A673 (cell line): ENCODE data around the gene FOXF2. TPM values are rescaled to one million over a fixed set of nuclear protein-coding genes. Genes with fewer than 3 reads are reported as not detected.

Experiments used
- BruUV-seq: library from RNA; stranded (reverse); fragments of 400-500 nt; replicated peaks from 2 replicates; lab custom pipeline; 2021; lab: Mats Ljungman, UMichigan
- CTCF ChIA-PET: fragments of 300-600 bp; sonication (Branson Sonifier 250); formaldehyde crosslinking; loops from one replicate; lab custom pipeline; 2022; ENCODE audit warnings: antibody characterized with exemption; lab: Charles Lee
- POLR2A ChIA-PET: fragments of 300-600 bp; sonication (Branson Sonifier 250); formaldehyde crosslinking; loops from one replicate; lab custom pipeline; 2022; ENCODE audit warnings: antibody characterized with exemption; ENCODE audit not compliant: low non-redundant PET; lab: Charles Lee
- DNase-seq: peaks from one replicate; pipeline ENCODE4 v3.0.0-alpha.2; 2015; ENCODE audit warnings: low spot score
- H3K27ac ChIP-seq: fragments of 200-600 bp; sonication (generic); 2 replicates; pipeline ENCODE4 v1.5.1; 2016; ENCODE audit warnings: mixed run types, low read depth, mild to moderate bottlenecking, mixed read lengths, antibody characterized with exemption, low read length; ENCODE audit not compliant: poor library complexity, severe bottlenecking
- H3K27me3 ChIP-seq: fragments of 200-600 bp; sonication (generic); replicated peaks from 2 replicates; pipeline ENCODE4 v1.6.1; 2017; ENCODE audit warnings: mixed run types, low read depth, mild to moderate bottlenecking, mixed read lengths, antibody characterized with exemption, low read length; ENCODE audit not compliant: insufficient read depth, poor library complexity
- H3K36me3 ChIP-seq: fragments of 200-600 bp; sonication (generic); 2 replicates; pipeline ENCODE4 v1.6.1; 2016; ENCODE audit warnings: mixed run types, mild to moderate bottlenecking, mixed read lengths, antibody characterized with exemption, low read length; ENCODE audit not compliant: insufficient read depth, poor library complexity, severe bottlenecking
- H3K4me1 ChIP-seq: fragments of 200-600 bp; sonication (generic); 2 replicates; pipeline ENCODE4 v1.6.1; 2017; ENCODE audit warnings: mixed run types, mild to moderate bottlenecking, mixed read lengths, antibody characterized with exemption, low read length; ENCODE audit not compliant: insufficient read depth, poor library complexity, severe bottlenecking
- H3K4me3 ChIP-seq: fragments of 200-600 bp; sonication (generic); 2 replicates; pipeline ENCODE4 v1.5.1; 2016; ENCODE audit warnings: low read depth, mixed run types, mild to moderate bottlenecking, mixed read lengths, low read length; ENCODE audit not compliant: poor library complexity, severe bottlenecking
- H3K9me3 ChIP-seq: fragments of 200-600 bp; sonication (generic); 2 replicates; pipeline ENCODE4 v1.6.1; 2016; ENCODE audit warnings: mixed run types, low read depth, mild to moderate bottlenecking, mixed read lengths, antibody characterized with exemption, low read length; ENCODE audit not compliant: poor library complexity, severe bottlenecking
- EZH2 ChIP-seq: fragments of 200-600 bp; sonication (generic); IDR thresholded peaks from 2 replicates; pipeline ENCODE4 v1.6.1; 2017; ENCODE audit warnings: borderline replicate concordance, low read depth, mild to moderate bottlenecking, mixed read lengths, antibody characterized with exemption, low read length; ENCODE audit not compliant: poor library complexity, severe bottlenecking
- intact Hi-C: fragments of 100-400 bp; cut with micrococcal nuclease; formaldehyde crosslinking; loops from one replicate; pipeline ENCODE4 v1.10.0; 2022; ENCODE audit not compliant: unreplicated experiment
- total RNA-seq: library from RNA; stranded (reverse); gene quantifications from 2 replicates; pipeline ENCODE4 v1.2.3, GENCODE V29; 2021
- TF ChIP-seq, protein P1 (sequence below): fragments of 300-800, 200-600 bp; sonication (generic); conservative IDR thresholded peaks from 2 replicates; pipeline ENCODE4 v1.5.1; 2017; ENCODE audit warnings: low read depth, mild to moderate bottlenecking, antibody characterized with exemption, low read length, moderate library complexity, mixed read lengths

The FOXF2 gene
- total RNA-seq, 1 experiment from 2014 or later: 0.13 TPM

DNA sequence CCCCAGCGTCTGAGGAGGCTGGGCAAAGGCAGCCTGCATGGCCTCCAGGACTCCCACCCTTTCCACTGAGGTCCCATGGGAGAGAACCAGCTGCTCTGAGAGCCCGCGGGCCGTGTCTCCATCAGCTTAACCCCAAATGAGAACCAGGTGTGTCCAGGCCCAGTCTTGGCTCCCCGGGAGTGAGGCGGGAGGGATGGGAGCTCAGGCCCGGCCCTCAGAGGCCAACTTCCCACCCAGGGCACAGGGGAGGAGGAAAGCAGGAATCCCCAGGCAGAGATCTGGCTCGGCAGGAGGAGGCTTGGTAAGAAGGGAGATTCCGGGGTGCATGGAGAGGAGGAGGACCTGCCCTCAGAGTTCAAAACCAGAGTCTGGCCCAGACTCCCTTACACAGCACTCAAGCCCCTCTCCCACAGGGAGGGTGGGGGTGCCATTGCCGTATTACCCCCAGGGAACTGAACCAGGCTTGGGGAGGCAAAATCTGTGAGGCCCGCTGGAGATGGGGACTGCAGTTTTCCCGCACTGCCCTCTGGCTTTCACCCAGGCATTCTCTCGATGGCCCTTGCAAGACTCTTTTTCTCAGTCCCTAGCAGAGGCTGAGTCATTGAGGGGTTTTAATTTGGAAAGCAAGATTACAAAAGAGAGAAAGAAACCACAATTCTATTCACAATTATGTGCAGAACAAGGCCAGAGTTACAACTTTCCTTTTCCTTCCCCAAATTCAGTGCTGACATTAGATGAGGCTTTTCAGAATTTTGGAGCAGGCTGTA, 17.1 kb downstream of the FOXF2 start:
- TF ChIP-seq, protein P1, sequence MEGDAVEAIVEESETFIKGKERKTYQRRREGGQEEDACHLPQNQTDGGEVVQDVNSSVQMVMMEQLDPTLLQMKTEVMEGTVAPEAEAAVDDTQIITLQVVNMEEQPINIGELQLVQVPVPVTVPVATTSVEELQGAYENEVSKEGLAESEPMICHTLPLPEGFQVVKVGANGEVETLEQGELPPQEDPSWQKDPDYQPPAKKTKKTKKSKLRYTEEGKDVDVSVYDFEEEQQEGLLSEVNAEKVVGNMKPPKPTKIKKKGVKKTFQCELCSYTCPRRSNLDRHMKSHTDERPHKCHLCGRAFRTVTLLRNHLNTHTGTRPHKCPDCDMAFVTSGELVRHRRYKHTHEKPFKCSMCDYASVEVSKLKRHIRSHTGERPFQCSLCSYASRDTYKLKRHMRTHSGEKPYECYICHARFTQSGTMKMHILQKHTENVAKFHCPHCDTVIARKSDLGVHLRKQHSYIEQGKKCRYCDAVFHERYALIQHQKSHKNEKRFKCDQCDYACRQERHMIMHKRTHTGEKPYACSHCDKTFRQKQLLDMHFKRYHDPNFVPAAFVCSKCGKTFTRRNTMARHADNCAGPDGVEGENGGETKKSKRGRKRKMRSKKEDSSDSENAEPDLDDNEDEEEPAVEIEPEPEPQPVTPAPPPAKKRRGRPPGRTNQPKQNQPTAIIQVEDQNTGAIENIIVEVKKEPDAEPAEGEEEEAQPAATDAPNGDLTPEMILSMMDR: no peak
- TF ChIP-seq EZH2: no peak
- H3K27ac ChIP-seq: no peak overlapping the region
- no peaks in the 10 kb centered on the region for H3K4me1 ChIP-seq
- H3K4me3 ChIP-seq: no peak overlapping the region
- intact Hi-C loops: no loop called here
- ChIA-PET POLR2A (no interaction called here), CTCF (no interaction called here)
- no peaks in the 10 kb centered on the region for H3K9me3 ChIP-seq
- no TSS peak for BruUV-seq
- no peaks in the 10 kb centered on the region for H3K36me3 ChIP-seq
- H3K27me3 ChIP-seq: no peaks in the 10 kb centered on the region
- DNase-seq: no peak

DNA sequence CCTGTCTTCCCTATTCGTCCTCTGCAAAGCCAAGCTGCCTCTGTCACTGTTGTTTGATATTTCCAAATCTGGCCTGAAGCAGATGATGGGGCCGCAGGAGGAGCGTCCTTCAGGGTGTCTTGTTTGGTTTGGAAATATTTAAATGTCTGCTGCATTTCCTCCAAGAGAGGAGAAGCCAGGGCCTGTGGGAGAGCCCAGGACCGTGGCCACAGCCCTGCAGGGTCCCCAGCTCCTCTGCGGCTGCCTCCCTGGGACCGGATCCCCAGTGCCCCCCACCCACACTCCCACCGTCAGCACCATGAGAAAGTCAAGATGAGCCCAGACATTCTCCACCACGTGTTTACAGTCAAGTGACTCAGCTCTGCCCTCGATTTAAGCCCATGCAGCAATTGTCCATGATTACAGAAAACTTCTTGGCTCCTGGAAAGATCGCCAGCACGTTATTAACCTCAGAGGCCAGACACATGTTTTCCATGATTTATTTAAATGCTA, 18.2 kb downstream of the FOXF2 start:
- H3K27ac ChIP-seq: no peak overlapping the region
- ChIA-PET POLR2A (no interaction called here), CTCF (no interaction called here)
- intact Hi-C loops: no loop called here
- no TSS peak for BruUV-seq
- no peaks in the 10 kb centered on the region for H3K4me1 ChIP-seq
- H3K9me3 ChIP-seq: no peaks in the 10 kb centered on the region
- H3K27me3 ChIP-seq: no peaks in the 10 kb centered on the region
- H3K4me3 ChIP-seq: no peak overlapping the region
- TF ChIP-seq EZH2: no peak
- TF ChIP-seq, protein P1: no peak
- DNase-seq: no peak
- no peaks in the 10 kb centered on the region for H3K36me3 ChIP-seq

DNA sequence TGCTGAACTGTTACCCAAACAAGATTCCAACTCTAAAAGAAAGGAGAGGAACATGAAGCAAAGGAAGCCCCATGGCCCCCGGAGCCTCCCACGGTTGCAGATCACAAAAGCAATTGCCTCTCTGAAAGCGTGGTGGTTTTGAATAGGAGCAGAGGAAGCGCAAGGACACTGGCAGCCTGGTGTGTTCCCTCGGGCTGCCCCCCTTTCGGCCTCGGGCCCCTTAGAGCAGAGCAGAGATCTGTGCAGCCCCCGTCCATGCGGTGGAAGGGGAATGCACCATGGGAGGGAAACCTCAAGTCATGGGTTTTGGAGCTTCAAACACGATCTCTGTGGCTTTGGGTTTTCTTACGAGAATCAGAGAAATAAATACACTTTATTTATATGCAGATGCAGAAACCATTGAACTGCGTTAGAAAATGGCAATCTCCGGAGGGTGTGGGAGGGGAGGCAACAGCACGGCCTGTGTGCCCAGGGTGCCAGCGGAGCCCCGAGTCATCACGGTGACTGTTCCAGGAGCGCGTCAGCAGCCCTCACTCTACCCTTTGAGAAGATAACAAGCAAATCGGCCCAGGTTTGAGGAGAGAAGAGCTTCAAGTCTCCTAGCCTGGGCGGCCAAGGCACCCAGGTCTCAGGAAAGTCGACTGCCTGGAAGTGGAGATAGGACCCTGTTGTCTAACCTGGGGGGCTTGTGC, 20.5 kb downstream of the FOXF2 start:
- POLR2A ChIA-PET: no interaction called here
- CTCF ChIA-PET: no interaction called here

More for the DNA sequence above, 20.5 kb downstream of the FOXF2 start:
- H3K27me3 ChIP-seq: no peaks in the 10 kb centered on the region
- no peak for DNase-seq
- BruUV-seq: no TSS peak
- intact Hi-C loops: no loop called here
- no peaks in the 10 kb centered on the region for H3K36me3 ChIP-seq
- TF ChIP-seq, protein P1: no peak
- no peak for TF ChIP-seq EZH2
- H3K4me3 ChIP-seq: no peak overlapping the region
- no peaks in the 10 kb centered on the region for H3K9me3 ChIP-seq
- H3K27ac ChIP-seq: no peak overlapping the region
- no peaks in the 10 kb centered on the region for H3K4me1 ChIP-seq
